GM21786 (cell line): ENCODE measurements around the gene CA12.
"Not testable (repeated sequence)": the region's sequence is repeated elsewhere in the genome, so short reads cannot be mapped to it uniquely, and the experiment has no call there.

Experiments used
- ATAC-seq: cut with Tn5 transposase; IDR thresholded peaks from one replicate; pipeline ENCODE4 v1.9.1; 2021; ENCODE audit not compliant: unreplicated experiment

Gene CA12

GRCh38 chr15:63381301-63382204 lies at the start of gene CA12:
TSS of gene CA12 (minus strand) at chr15:63381846. CDS start at chr15:63381720, 126 bp downstream.
- no peak for ATAC-seq

GRCh38 chr15:63430766-63431451 lies 49.3 kb upstream of the CA12 start:
- no peak for ATAC-seq

GRCh38 chr15:63426552-63426951 lies 44.9 kb upstream of the CA12 start:
- ATAC-seq, result no peak

GRCh38 chr15:63425426-63425985 lies 43.9 kb upstream of the CA12 start:
- ATAC-seq, result no peak

- no peak for ATAC-seq
These were observed 41.4 kb upstream of the CA12 start for GRCh38 chr15:63422891-63423590.

GRCh38 chr15:63421433-63421832 lies 39.8 kb upstream of the CA12 start:
- ATAC-seq, result no peak

- no peak for ATAC-seq
These were observed 38.7 kb upstream of the CA12 start for GRCh38 chr15:63420333-63420747.

GRCh38 chr15:63418811-63419210 lies 37.2 kb upstream of the CA12 start:
- no peak for ATAC-seq

- no peak for ATAC-seq
These were observed 36.1 kb upstream of the CA12 start for GRCh38 chr15:63417721-63418120.

GRCh38 chr15:63417274-63417673 lies 35.6 kb upstream of the CA12 start:
- not testable (repeated sequence) for ATAC-seq

- ATAC-seq, result no peak
These were observed 33.0 kb upstream of the CA12 start for GRCh38 chr15:63414474-63415120.

- no peak for ATAC-seq
These were observed 30.9 kb upstream of the CA12 start for GRCh38 chr15:63412551-63412950.

- no peak for ATAC-seq
These were observed 30.2 kb upstream of the CA12 start for GRCh38 chr15:63411866-63412265.

GRCh38 chr15:63409179-63409578 lies 27.5 kb upstream of the CA12 start:
- ATAC-seq, result no peak

- ATAC-seq, result no peak
These were observed 26.9 kb upstream of the CA12 start for GRCh38 chr15:63408524-63408923.

- ATAC-seq, result no peak
These were observed 26.0 kb upstream of the CA12 start for GRCh38 chr15:63407612-63408011.

GRCh38 chr15:63405683-63406390 lies 24.2 kb upstream of the CA12 start:
- no peak for ATAC-seq

- no peak for ATAC-seq
These were observed 23.5 kb upstream of the CA12 start for GRCh38 chr15:63405159-63405558.

GRCh38 chr15:63403254-63403945 lies 21.8 kb upstream of the CA12 start:
- ATAC-seq, result no peak
